Activated naive CD8-positive, alpha-beta T cell treated with anti-CD3 and anti-CD28 coated beads, Interleukin-2, amount 10 ng/mL, durations not matched to agents 7 days and 5 days (primary cell): ENCODE measurements around the gene PET100. TPM values are rescaled to one million over a fixed set of nuclear protein-coding genes. Genes with fewer than 3 reads are reported as not detected.

ENCODE experiments used
- ATAC-seq: fragments of 150-1000 bp; cut with Tn5 transposase; one replicate; pipeline ENCODE4 v1.10.0; 2021; ENCODE audit warnings: low read depth, moderate library complexity
- POLR2A ChIA-PET: fragments of 350-600 bp; sonication (Branson Sonifier 250); formaldehyde crosslinking; loops from one replicate; lab custom pipeline; 2021; ENCODE audit warnings: antibody characterized with exemption; lab: Charles Lee
- DNase-seq: peaks from one replicate; pipeline ENCODE4 v3.0.0; 2021
- H3K27ac Mint-ChIP-seq: one replicate; pipeline ENCODE4 v1.8.0; 2022; ENCODE audit warnings: mild to moderate bottlenecking, mixed read lengths
- H3K27me3 Mint-ChIP-seq: one replicate; pipeline ENCODE4 v1.8.0; 2022; ENCODE audit warnings: mild to moderate bottlenecking, moderate library complexity, mixed read lengths
- H3K36me3 Mint-ChIP-seq: one replicate; pipeline ENCODE4 v1.8.0; 2021; ENCODE audit warnings: mild to moderate bottlenecking, mixed read lengths
- H3K4me1 Mint-ChIP-seq: one replicate; pipeline ENCODE4 v1.8.0; 2021; ENCODE audit warnings: mixed read lengths
- H3K4me3 Mint-ChIP-seq: one replicate; pipeline ENCODE4 v1.8.0; 2022; ENCODE audit warnings: mild to moderate bottlenecking, moderate library complexity, mixed read lengths
- H3K9me3 Mint-ChIP-seq: one replicate; pipeline ENCODE4 v1.8.0; 2021; ENCODE audit warnings: mixed read lengths
- microRNA-seq: library from miRNA; unstranded; fragments of <30 nt; microRNA quantifications from one replicate; pipeline ENCODE4 v1.2.0, GENCODE V29; 2022
- total RNA-seq, 2 experiments: library from RNA; stranded (reverse); gene quantifications; one replicate each; pipeline ENCODE4 v1.2.3, GENCODE V29; 2021

Gene PET100
- total RNA-seq, 2 experiments from 2014 or later: 134 to 158 TPM

GRCh38 chr19:7674010-7675005, 44.7 kb downstream of the PET100 start:
- ATAC-seq: no peak
- no peaks in the 10 kb centered on the region for H3K9me3 Mint-ChIP-seq
- no peak overlapping the region for H3K4me3 Mint-ChIP-seq
- peaks cover 49% of the 10 kb centered on the region for H3K4me1 Mint-ChIP-seq
- no peak overlapping the region for H3K27ac Mint-ChIP-seq
- H3K27me3 Mint-ChIP-seq: peaks cover 31% of the 10 kb centered on the region
- H3K36me3 Mint-ChIP-seq: no peaks in the 10 kb centered on the region
- no peak for DNase-seq
- POLR2A ChIA-PET: interaction anchor here (0.9 kb wide), 1 partner anchor 45 kb away, joined by 4 read pairs; the partner anchor contains the start of genes PET100 and XAB2

- H3K27ac Mint-ChIP-seq: peak overlapping the region; percentile 34
- DNase-seq (no peak), ATAC-seq (no peak)
- POLR2A ChIA-PET: interaction anchor here (2.4 kb wide), 1 partner anchor 19 kb away, joined by 6 read pairs; no protein-coding TSS in a partner anchor
- no peaks in the 10 kb centered on the region for H3K9me3 Mint-ChIP-seq
- no peaks in the 10 kb centered on the region for H3K36me3 Mint-ChIP-seq
- H3K4me3 Mint-ChIP-seq: peak overlapping the region; percentile 65
- H3K27me3 Mint-ChIP-seq: peaks cover 27% of the 10 kb centered on the region
- peaks cover 48% of the 10 kb centered on the region for H3K4me1 Mint-ChIP-seq
Observed at GRCh38 chr19:7676376-7676775, 46.8 kb downstream of the PET100 start.

- Mint-ChIP-seq H3K27me3 (peaks cover 22% of the 10 kb centered on the region), H3K36me3 (peaks cover 1% of the 10 kb centered on the region), H3K9me3 (no peaks in the 10 kb centered on the region), H3K4me1 (peaks cover 50% of the 10 kb centered on the region), H3K27ac (peak within 1 kb of the TSS; percentile 34), H3K4me3 (peak within 1 kb of the TSS; percentile 65)
- ATAC-seq (no peak), DNase-seq (no peak)
- POLR2A ChIA-PET: interaction anchor here (2.4 kb wide), 1 partner anchor 20 kb away, joined by 6 read pairs; no protein-coding TSS in a partner anchor
Observed at GRCh38 chr19:7676854-7677253, 47.3 kb downstream of the PET100 start, which contains the start of gene MCEMP1. TSS of gene MCEMP1 (plus strand) at chr19:7677090. CDS start at chr19:7677121, 31 bp downstream.

- peaks cover 1% of the 10 kb centered on the region for H3K36me3 Mint-ChIP-seq
- no peaks in the 10 kb centered on the region for H3K9me3 Mint-ChIP-seq
- ATAC-seq (no peak), DNase-seq (no peak)
- POLR2A ChIA-PET: interaction anchor here (0.9 to 1.0 kb wide), 2 partner anchors 40 to 48 kb away, joined by 3 to 4 read pairs; partner anchors contain the start of genes PET100 and XAB2
- no peak overlapping the region for H3K4me3 Mint-ChIP-seq
- peaks cover 20% of the 10 kb centered on the region for H3K27me3 Mint-ChIP-seq
- no peak overlapping the region for H3K27ac Mint-ChIP-seq
- H3K4me1 Mint-ChIP-seq: peaks cover 50% of the 10 kb centered on the region
Observed at GRCh38 chr19:7677669-7678311, 48.2 kb downstream of the PET100 start.

GRCh38 chr19:7678971-7679751, 49.6 kb downstream of the PET100 start:
- peak overlapping the region; percentile 61 for H3K4me3 Mint-ChIP-seq
- peaks cover 45% of the 10 kb centered on the region for H3K4me1 Mint-ChIP-seq
- H3K27me3 Mint-ChIP-seq: peaks cover 13% of the 10 kb centered on the region
- peak overlapping the region; percentile 74 for H3K27ac Mint-ChIP-seq
- peak; percentile 51 for DNase-seq
- no peaks in the 10 kb centered on the region for H3K9me3 Mint-ChIP-seq
- peak; percentile 50 for ATAC-seq
- POLR2A ChIA-PET: interaction anchor here (0.9 kb wide), 2 partner anchors 31 to 50 kb away, joined by 3 to 4 read pairs; partner anchors contain the start of genes PET100 and XAB2
- H3K36me3 Mint-ChIP-seq: peaks cover 4% of the 10 kb centered on the region

- Mint-ChIP-seq H3K4me3 (peak overlapping the region; percentile 94), H3K4me1 (peaks cover 40% of the 10 kb centered on the region), H3K36me3 (peaks cover 4% of the 10 kb centered on the region), H3K9me3 (no peaks in the 10 kb centered on the region), H3K27ac (peak overlapping the region; percentile 95), H3K27me3 (peaks cover 13% of the 10 kb centered on the region)
- ATAC-seq (no peak), DNase-seq (no peak)
- POLR2A ChIA-PET: interaction anchor here (0.7 to 2.2 kb wide), 11 partner anchors 10 to 514 kb away, joined by 3 to 16 read pairs (median 6); partner anchors contain the start of genes PET100, RETN, STXBP2 and XAB2
Observed at GRCh38 chr19:7679771-7680605, 50.4 kb downstream of the PET100 start.

- peak; percentile 70 for ATAC-seq
- peak within 1 kb of the TSS; percentile 94 for H3K4me3 Mint-ChIP-seq
- POLR2A ChIA-PET: interaction anchor here (0.5 to 2.2 kb wide), 17 partner anchors 10 to 513 kb away, joined by 3 to 16 read pairs (median 4); partner anchors contain the start of genes PET100, RETN, STXBP2 and XAB2
- peak within 1 kb of the TSS; percentile 95 for H3K27ac Mint-ChIP-seq
- peaks cover 7% of the 10 kb centered on the region for H3K36me3 Mint-ChIP-seq
- peak; percentile 97 for DNase-seq
- H3K9me3 Mint-ChIP-seq: no peaks in the 10 kb centered on the region
- peaks cover 39% of the 10 kb centered on the region for H3K4me1 Mint-ChIP-seq
- peaks cover 13% of the 10 kb centered on the region for H3K27me3 Mint-ChIP-seq
Observed at GRCh38 chr19:7680606-7681339, 51.2 kb downstream of the PET100 start, which contains the start of gene TRAPPC5. TSS of gene TRAPPC5 (plus strand) at chr19:7680833. CDS start at chr19:7682254, 1,421 bp downstream.

Small RNA genes within 50 kb of the gene (microRNA-seq; reads per million reads assigned to microRNA genes)
- not detected for gene MIR6792

Other genes starting within 250 kb of the PET100 start
- gene PEX11G, start 140.8 kb upstream of the PET100 start, total RNA-seq: 1 to 10 TPM; 1.0 to 1.3 TPM
- gene ZNF358, start 113.7 kb upstream of the PET100 start, total RNA-seq: 10 to 100 TPM; 12.6 to 13.1 TPM
- gene MCOLN1, start 107.2 kb upstream of the PET100 start, total RNA-seq: 10 to 100 TPM; 17.5 to 18.2 TPM
- gene PNPLA6, start 94.1 kb upstream of the PET100 start, total RNA-seq: 100 to 1,000 TPM; 152 to 155 TPM
- gene CAMSAP3, start 33.9 kb upstream of the PET100 start, total RNA-seq: under 1 TPM; 0.40 to 0.50 TPM
- gene XAB2, start 248 bp upstream of the PET100 start, total RNA-seq: 10 to 100 TPM; 53.5 to 58.1 TPM
- 1 to 10 TPM; 2.6 to 4.8 TPM for gene PCP2, start 3.9 kb downstream of the PET100 start, total RNA-seq
- gene STXBP2, start 7.3 kb downstream of the PET100 start, total RNA-seq: 100 to 1,000 TPM; 170 to 189 TPM
- gene RETN, start 39.3 kb downstream of the PET100 start, total RNA-seq: 1 to 10 TPM; 4.4 to 4.8 TPM
- not detected for gene MCEMP1, start 47.3 kb downstream of the PET100 start, total RNA-seq
- gene TRAPPC5, start 51.0 kb downstream of the PET100 start, total RNA-seq: 10 to 100 TPM; 74.4 to 79.8 TPM
- gene FCER2, start 72.3 kb downstream of the PET100 start, total RNA-seq: under 1 TPM; 0.19 to 0.26 TPM
- gene CLEC4G, start 102.3 kb downstream of the PET100 start, total RNA-seq: not detected
- gene CD209, start 117.7 kb downstream of the PET100 start, total RNA-seq: under 1 TPM; 0.19 to 0.62 TPM
- gene CLEC4M, start 133.4 kb downstream of the PET100 start, total RNA-seq: not detected
- gene EVI5L, start 200.4 kb downstream of the PET100 start, total RNA-seq: 10 to 100 TPM in 1 of 2 experiments, 1 to 10 TPM in 1; 9.6 to 10.4 TPM
- gene PRR36, start 244.6 kb downstream of the PET100 start, total RNA-seq: under 1 TPM; 0.40 to 0.78 TPM